ENCODE results near the gene GPR137B.

Gene GPR137B

DNA sequence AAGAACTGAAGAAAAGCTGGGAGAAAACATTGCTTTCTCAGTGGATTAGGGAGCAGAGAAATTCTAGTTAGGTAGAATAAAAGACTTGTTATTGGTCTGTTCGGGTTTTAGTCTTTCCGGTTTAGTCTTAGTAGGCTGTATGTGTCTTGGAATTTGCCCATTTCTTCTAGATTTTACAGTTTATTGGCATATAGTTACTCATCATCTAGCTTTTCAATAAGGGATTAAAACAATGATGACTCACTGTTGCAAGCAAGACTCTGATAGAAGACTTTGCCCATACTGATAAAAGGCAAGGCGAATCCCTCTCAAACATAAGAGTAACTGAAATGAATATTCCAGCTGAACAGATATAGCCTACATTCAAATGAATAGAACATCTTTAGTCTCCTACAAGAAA is 62.3 kb downstream of the GPR137B start:
- no peak for DNase-seq

DNA sequence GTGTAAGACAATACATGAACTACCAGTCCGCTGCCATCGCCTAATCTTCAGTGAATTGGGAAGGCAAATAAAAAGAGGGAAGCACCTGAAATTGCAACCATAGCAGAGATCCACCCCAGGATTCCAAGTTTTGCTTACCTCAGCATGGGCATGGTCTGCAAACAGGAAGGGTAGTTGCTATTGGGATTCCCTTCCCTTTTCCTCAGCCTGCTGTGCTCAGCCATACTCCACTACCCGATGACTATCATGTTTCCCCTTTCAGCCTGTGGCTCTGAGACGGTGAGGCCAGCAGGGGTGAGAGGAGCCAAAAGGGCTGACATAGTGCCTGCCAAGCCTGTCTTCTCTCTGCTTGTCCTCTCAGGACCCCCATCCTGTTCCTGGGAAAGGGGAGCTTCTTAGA is 64.2 kb downstream of the GPR137B start:
- no peak for DNase-seq

DNA sequence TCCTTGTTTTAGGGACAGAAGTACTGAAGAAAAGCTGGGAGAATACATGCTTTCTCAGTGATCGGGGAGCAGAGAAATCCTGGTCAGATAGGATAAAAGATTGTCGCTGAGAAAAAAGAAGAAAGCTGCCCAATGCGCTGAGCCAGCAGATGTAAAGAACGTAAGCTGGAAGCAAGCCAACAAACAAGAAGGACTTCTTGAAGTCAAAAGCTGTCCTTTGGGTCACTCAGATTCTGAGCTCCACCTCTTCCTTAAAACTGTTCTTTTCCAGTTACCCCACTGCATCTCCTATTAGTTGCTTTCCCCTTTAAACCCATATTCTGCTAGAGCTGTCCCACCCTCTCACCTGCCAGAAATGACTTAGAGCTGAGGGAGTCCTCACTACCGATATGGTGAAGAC is 64.8 kb downstream of the GPR137B start:
- no peak for DNase-seq

DNA sequence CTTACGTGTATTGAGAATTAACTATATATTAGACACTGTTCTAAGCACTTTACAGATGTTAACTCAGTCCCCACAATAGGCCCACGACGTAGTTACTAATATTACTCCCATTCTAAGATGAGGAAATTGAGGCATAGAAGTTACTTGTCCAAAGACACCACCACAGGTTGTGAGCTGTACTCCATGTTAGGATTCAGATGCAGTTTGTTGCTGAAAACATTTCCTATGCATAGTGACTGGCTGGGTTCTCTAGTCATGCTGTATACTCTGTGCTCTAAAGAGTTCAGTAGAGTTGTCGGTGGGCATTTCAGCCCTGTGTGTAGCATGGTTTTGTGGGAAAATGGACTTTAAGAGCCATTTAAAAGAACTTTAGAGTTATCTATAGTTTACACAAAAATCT is 65.2 kb downstream of the GPR137B start:
- no peak for DNase-seq

DNA sequence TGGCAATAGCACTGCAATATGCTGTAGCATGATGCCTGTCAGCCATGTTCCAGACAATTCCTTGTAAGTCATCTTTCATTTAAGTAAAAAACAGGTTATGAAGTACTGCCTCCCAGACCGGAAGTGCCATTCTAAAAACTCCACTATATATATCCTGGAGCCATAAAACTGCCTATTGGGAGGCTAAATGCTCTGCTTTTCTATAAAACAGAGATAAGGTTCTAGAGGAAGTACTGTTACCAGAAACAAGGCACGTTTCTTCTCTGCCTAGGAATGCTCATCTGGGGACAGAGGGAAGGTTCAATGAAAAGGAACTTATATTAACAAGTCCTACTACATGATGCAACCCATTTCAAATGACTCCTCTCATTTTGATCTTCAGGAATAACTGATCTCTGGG is 66.8 kb downstream of the GPR137B start:
- no peak for DNase-seq

DNA sequence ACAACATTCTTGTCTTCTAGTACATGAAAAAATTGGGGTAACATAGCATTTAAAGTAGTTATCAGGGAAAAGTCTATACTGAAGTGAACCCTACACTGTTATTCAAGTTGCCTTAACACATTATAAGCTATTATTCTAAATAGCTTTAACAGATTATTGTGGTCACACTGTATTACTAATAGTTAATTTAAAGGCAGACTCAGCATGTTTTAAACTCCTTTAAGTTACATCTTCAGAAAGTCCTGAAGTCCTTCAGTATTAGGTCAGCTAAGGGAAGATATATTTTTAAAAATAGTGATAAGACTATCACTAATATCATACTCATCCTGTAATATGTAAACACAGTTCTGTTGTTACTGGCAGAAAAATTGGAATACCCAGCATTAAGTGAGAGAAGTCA is 67.4 kb downstream of the GPR137B start:
- DNase-seq, result no peak

DNA sequence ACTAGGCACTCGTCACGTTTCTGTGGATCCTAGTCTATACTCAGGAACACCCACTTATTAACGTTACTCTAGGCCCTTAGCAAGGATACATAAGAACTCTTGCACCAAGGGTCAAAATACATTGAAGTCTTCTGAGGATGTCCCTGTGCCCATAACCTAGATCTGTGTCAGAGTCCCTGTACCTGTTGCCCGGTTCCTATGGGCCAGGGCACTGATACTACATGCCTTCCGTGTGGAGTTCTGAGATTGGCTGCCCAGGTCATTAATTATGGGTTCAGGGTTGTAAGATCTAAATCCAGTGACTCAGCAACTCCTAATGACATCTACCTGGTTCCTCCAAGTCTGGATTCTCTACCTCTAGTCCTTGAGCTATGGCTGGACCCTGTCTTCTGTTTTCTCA is 69.5 kb downstream of the GPR137B start:
- no peak for DNase-seq

DNA sequence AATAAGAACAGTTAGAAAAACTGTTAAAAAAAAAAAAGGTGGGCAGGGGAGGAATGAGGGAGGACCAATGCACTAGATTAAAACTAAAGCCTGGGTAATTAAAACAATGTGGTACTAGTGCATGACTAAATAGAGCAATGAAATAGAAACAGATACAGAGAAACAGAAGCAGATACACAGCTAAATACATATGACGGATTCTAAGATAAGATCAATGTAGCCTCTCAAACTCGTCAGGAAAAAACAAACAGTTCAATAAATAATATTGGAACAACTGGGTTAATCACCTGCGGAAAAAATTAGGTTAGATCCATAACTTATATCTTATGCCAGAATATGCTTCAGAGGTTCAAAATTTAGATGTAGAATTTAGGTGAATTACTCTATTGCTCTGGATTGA is 71.2 kb downstream of the GPR137B start:
- DNase-seq, result no peak

DNA sequence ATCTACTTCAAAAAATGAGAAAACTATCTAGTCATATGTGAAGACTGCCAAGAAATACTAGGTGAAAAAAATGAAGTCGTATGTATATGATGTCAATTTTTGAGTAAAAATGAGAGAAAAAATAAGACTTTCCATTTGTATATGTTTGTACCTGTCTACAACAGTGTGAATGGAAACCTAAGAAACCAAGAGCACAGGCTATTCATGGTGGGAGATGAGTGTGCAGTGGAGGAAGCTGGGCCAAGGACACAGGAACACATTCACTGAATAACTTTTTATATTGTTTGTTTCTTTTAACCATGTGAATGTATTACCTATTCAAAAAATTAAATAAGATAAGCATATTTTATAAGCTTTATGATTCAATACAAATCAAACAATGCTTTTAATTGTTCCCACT is 72.4 kb downstream of the GPR137B start:
- peak; percentile 26 for DNase-seq

DNA sequence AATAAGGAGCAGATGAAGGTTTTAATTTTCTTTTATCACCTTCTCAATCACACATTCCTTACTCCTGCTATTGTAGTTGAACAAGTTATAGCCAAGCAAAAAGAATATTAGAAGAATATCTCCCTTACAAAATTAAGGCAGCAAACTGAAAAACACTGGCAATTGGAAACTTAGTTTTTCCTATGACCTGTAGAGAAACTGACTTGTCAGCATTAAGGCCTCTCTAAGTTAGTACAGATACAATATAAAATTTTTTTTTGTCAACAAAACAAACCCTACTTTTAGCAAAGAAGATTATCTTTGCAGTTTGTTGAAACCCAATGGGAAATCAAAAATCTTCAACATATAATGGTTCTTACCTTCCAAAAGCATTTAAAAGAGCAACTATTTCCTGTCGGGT is 78.1 kb downstream of the GPR137B start:
- no peak for DNase-seq

DNA sequence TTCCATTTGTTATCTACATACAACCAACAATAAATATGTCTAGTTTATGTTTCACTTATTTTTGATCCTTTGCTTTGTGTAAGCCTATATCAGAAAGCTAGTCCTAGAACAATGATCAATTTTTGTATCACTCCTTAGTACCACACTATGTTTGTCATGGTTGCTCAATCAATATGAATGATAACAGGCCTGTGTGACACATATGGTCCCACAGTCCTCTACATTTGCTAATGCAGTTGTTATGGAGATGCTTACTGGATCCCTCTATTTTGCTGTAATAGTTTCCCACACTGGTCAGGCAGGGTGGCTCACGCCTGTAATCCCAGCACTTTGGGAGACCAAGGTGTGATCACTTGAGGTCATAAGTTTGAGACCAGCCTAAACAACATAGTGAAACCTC is 80.3 kb downstream of the GPR137B start:
- no peak for DNase-seq

DNA sequence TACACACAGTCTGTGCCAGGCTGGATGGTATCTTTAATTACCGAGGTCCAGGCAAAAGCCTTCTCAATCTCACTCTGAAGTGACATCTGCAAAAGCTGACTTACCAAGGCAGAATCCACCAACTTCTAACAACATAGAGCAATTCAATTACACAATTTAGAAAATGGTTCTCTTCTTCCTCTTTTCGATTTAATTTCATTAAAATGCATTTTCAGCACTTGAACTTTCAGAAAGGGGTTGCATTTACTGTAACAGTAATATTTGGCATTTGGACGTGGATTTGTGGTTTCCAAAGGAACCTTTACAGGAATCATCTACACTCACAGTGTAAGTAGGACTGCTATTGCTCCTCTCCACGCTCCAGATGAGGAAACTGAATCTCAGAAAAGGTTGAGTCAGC is 86.1 kb downstream of the GPR137B start:
- no peak for DNase-seq

DNA sequence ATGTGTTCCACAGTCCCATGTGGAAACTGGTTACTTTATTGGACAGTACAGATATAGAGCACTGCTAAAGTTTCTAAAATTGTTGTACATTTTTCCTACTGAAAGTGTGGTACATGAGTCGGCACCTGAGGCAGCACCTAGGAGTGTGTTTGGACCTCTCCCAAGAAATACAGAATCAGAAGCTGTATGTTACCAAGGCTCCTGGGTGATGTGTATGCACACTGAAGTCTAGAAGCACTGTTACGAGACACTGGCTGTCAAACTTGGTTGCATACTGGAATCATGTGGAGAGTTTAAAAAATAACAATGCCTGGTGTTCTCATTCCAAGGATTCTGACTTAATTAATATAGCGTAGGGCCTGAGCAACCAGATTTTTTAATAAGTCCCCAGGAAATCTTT is 92.8 kb downstream of the GPR137B start:
- no peak for DNase-seq

DNA sequence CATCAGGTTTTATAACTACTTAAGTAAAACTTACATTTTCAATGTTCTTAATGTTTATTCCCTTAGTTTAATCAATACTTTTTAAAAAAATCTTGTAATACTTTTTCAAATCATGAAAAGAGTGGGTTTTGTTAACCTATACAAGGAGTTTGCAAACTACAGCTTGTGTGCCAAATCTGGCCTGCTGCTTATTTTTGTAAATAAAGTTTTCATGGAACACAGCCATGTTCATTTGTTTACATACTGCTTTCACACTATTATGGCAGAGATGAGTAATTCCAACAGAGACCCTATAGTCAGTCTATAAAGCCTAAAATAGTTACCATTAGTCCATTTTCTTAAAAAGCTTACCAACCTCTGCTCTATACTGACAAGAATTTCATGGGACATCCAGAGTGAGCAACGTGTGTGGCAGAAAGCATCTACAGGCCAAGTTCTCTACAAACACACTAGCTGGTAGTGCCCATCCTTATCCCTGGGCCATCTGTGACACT is 96.8 kb downstream of the GPR137B start:
- no peak for DNase-seq

DNA sequence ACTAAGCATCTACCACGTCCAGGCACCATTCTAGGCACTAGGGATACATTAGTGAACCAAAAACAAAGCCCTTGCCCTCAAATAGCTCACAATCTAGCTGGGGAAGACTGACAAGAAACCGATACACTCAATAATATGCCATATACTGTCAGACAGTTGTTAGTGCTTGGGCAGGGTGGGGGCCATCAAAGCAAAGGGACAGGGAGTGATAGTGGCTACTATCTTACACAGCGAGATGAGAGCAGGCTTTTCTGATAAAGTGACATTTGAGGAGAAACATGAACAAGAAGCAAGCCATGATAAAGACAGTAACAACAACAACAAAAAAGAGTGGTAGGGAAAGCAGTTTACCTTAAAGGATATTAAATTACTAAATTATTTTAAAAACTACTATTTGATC is 98.3 kb downstream of the GPR137B start:
- DNase-seq, result no peak

DNA sequence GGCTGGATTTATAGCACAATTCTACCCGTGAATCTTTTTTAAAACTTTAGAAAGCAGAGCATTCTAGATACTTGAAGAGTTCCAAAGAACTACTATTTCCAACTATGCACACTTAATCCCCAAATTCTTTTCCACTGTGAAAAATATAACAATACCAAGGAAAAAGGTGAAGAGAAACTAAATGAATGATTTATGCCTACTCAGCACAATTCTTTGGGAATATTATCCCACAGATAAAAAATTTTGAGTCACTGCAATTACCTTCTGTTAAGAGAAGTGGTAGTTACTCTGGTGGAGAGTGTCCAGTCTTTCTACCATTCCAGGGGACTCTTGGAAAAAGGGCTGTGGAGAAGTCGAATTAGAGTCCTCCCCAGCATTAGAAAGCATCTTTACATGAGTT is 100.2 kb downstream of the GPR137B start:
- DNase-seq, result no peak

DNA sequence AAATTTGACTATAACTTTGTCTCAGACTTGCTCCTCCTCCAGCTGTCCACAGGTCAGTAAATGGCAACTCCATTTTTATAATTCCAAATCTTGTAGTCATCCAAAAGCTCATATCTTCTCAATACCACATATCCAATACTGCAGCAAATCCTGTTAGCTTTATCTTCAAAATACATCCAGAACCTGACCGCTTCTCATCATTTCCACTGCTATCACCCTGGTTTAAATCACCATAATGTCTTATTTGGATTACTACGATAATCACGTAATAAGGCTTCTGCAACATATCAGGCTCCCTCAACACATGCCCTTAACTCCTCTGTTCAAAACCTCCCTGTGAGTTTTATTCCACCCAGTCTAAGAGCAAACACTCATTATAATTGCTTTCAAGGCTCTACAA is 104.9 kb downstream of the GPR137B start:
- no peak for DNase-seq

DNA sequence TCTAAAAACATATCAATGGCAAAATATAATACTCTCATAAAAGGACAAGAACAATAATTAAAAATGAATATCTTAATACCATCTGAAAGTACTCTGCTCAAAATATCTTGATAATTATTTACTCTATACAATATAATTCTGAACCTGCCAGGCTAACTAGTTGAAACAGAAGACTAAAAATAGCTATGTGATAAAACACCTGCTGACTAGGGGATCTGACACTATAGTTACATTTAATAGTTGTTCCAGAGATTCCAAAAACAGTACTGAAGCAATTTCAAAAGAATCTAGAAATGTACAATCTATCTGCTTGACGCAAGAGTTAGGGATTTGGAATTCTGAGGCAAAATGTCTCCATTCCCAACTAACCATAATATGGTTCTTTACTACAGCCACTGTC is 109.2 kb downstream of the GPR137B start:
- DNase-seq, result no peak

DNA sequence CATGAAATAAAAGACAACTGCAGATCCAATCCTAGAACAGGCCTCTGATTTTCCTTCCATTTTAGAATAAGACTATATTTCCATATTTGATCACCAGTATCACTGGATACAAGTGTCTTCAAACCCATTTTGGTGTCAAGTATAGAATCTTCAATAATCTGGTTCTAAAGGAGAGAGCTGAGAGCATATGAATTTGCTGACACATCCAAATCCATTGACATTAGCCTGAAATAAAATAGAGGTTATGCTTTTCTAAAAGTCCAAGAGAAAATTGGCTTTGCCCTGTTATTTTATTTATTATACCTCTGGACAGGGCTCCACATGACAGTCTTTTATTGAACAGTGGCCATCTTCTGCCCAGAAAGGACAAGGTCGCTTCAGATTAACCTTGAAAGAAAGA is 110.8 kb downstream of the GPR137B start:
- no peak for DNase-seq

DNA sequence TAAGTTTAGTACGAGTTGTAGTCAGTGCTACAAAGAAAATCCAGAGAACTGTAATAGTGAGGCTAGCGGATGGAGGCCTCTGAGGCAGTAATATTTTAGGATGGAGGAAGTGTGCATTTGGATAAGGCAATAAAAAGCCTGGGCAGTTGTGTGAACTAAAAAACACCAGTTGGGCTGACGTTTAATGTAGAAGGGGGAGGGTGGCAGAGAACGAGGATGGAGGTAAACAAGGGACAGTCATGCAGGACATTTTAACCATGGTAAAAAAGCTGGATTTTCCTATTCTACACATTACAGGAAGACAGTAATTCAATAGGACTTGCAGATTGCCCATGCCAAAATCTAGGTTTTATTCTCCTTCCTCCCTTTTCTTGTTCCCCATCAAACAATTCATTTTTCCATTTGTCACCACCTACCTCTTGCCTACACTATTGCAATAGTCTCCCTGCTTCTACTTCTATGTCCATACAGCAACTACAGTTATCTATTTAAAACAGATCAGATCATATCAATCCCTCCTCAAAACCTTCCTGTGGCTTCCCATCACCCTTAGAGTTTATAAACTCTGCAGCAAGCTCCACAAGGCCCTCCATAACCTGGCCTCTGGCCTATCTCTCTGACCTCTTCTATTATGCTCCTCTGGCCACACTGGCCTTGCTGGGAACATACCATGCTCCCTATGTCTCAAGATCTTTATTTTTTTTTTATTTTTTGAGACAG is 111.7 kb downstream of the GPR137B start:
- DNase-seq, result no peak

DNA sequence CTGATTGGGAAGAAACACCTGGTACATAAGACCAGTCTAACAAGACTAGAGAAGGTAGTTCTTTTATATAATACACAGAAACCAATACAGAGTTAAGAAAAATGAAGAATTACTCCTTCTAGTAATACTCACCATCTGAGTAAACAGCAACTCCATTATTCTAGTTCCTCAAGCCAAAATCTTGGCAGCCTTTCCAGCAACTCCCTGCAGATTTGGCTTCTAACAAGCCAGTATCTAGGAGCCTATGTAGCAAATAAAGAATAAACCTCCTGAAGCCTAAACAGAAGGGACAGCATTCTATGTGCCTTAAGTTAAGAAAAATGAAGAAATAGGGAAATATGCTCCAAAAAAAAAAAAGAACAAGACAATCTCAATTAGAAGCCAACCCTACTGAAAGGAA is 114.9 kb downstream of the GPR137B start:
- no peak for DNase-seq

DNA sequence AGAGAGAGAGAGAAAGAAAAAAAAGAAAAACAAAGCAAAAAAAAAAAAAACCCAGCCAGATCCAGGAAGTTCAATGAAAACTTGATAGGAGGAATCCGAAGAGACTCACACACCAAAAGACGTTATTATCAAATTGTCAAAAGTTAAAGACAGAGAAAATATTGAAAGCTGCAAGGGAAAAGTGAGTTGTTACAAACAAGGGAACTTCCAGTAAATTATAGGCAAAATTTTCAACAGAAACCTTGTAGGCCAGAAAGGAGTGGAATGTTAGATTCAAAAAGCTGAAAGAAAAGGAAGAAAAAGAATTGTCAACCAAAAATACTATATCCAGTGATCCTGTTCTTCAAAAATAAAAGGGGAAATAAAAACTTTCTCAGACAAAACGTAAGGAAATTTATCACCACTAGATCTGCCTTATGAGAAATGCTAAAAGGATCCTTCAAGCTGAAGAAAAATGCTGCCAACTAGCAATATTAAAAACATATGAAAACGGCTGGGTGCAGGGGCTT is 115.8 kb downstream of the GPR137B start:
- DNase-seq, result no peak
